Stomach (tissue), 9 donors: ENCODE data around the gene SGIP1. TPM values are rescaled to one million over a fixed set of nuclear protein-coding genes. Genes with fewer than 3 reads are reported as not detected.
"Not testable (repeated sequence)": the region's sequence is repeated elsewhere in the genome, so short reads cannot be mapped to it uniquely, and the experiment has no call there.

Source experiments
- DNase-seq, 2 donors: peaks; one replicate each; pipeline versions ENCODE4 v3.0.0 to v3.0.0-alpha.2; 2013 to 2019
- H3K27ac ChIP-seq, 5 donors: fragments of 200-600 bp in 4 of 5; sonication (generic) in 4 of 5; one replicate each; pipeline ENCODE4 v1.5.1; 2013 to 2019; ENCODE audit warnings: mild to moderate bottlenecking in 1 of 5, moderate library complexity in 1 of 5
- H3K27me3 ChIP-seq, 3 donors: fragments of 200-600 bp; sonication (generic); one replicate each; pipeline ENCODE4 v1.5.1; 2017 to 2019; ENCODE audit warnings: mixed run types in 1 of 3
- H3K36me3 ChIP-seq, 4 donors: fragments of 200-600 bp; sonication (generic); 1 replicate in 3 of 4; 2 replicates in 1 of 4; pipeline ENCODE4 v1.5.1; 2016 to 2019
- H3K4me1 ChIP-seq, 4 donors: fragments of 200-600 bp; sonication (generic); one replicate each; pipeline ENCODE4 v1.5.1; 2016 to 2019
- H3K4me3 ChIP-seq, 4 donors: fragments of 200-600 bp; sonication (generic) in 3 of 4; one replicate each; pipeline ENCODE4 v1.5.1; 2016 to 2019; ENCODE audit warnings: mild to moderate bottlenecking in 1 of 4
- H3K9me3 ChIP-seq, 4 donors: fragments of 200-600 bp; sonication (generic); one replicate each; pipeline ENCODE4 v1.5.1; 2016 to 2019
- CTCF ChIP-seq, 7 experiments: fragments of 450-650 bp in 4 of 7; fragments of 200-600 bp in 3 of 7; sonication (generic) in 3 of 7; IDR thresholded peaks; one replicate each; pipeline ENCODE4 v1.5.1; 2016 to 2019; ENCODE audit warnings: antibody characterized with exemption in 7 of 7, control low read depth in 2 of 7, mild to moderate bottlenecking in 1 of 7
- EP300 ChIP-seq: sonication (generic); formaldehyde crosslinking; IDR thresholded peaks from one replicate; pipeline ENCODE4 v1.6.1; 2017; ENCODE audit warnings: antibody characterized with exemption
- POLR2A ChIP-seq, 4 donors: fragments of 450-650 bp; IDR thresholded peaks; one replicate each; pipeline ENCODE4 v1.6.1; 2016; ENCODE audit warnings: antibody characterized with exemption in 4 of 4, control low read depth in 2 of 4, mild to moderate bottlenecking in 1 of 4, moderate library complexity in 1 of 4
- POLR2AphosphoS5 ChIP-seq, 3 donors: sonication (generic); formaldehyde crosslinking; IDR thresholded peaks; one replicate each; pipeline ENCODE4 v1.6.1; 2016; ENCODE audit warnings: antibody characterized with exemption in 3 of 3
- WGBS, 5 donors: extraction: QIAGEN DNeasy Blood & Tissue Kit in 3 of 5; methylation state at CpG; one replicate each; pipeline versions ENCODE4 v1.1.5 to v1.1.7; 2013 to 2018; 5-methylcytosine and 5-hydroxymethylcytosine counted together
- intact Hi-C: fragments of 100-400 bp; cut with DNase I; formaldehyde crosslinking; loops from one replicate; pipeline ENCODE4 v1.15.1; 2023; ENCODE audit warnings: low total_unique reads
- polyA plus RNA-seq, 3 donors: library from polyadenylated mRNA; stranded (reverse); fragments of 200-250 nt; gene quantifications; one replicate each; pipeline ENCODE4 v1.2.3, GENCODE V29; 2013
- total RNA-seq, 5 donors: library from RNA; depleted of rRNA; stranded (reverse); fragments of >200 nt; gene quantifications; one replicate each; pipeline versions ENCODE4 v1.1.0 to v1.2.3, GENCODE V29; 2014 to 2016
- donor health status: healthy with polysubstance abuse.
- donor health status: Bipolar disorder and iron deficiency.
- donor health status: healthy.

SGIP1 gene
- total and polyA plus RNA-seq, 8 donors = 1.2 to 44.9 (median 3.0) TPM; not detected in 1

- TF ChIP-seq POLR2AphosphoS5 (IDR thresholded peaks at IDR 0.05) = no peak
- TF ChIP-seq EP300 = no peak
- TF ChIP-seq CTCF (IDR thresholded peaks at IDR 0.05) = no peak
- no peak for TF ChIP-seq POLR2A (IDR thresholded peaks at IDR 0.05)
- H3K27ac ChIP-seq = no peak overlapping the region
- H3K36me3 ChIP-seq = no peaks in the 10 kb centered on the region
- no peaks in the 10 kb centered on the region for H3K27me3 ChIP-seq
- intact Hi-C loops = no loop called here
- no peak overlapping the region for H3K4me3 ChIP-seq
- no peaks in the 10 kb centered on the region for H3K9me3 ChIP-seq
- DNase-seq = no peak
- H3K4me1 ChIP-seq = peaks cover 0 to 10% (median 0%) of the 10 kb centered on the region in 4 donors
- 0 to 32% (median 5%) methylated on average over 1 of the region's 1 CpG for WGBS, 5 donors
These were observed 198.6 kb downstream of the SGIP1 start for GRCh38 chr1:66732407-66733166.

GRCh38 chr1:66733348-66734017 is 199.5 kb downstream of the SGIP1 start:
- 36 to 51% (median 43%) methylated on average over 7 of the region's 7 CpGs for WGBS, 5 donors

GRCh38 chr1:66734531-66734930 is 200.6 kb downstream of the SGIP1 start:
- H3K27me3 ChIP-seq, H3K9me3 ChIP-seq, intact Hi-C loops, H3K36me3 ChIP-seq, DNase-seq, H3K4me3 ChIP-seq, H3K27ac ChIP-seq, H3K4me1 ChIP-seq: not testable (repeated sequence)
- 59 to 66% (median 62%) methylated on average over 6 of the region's 6 CpGs for WGBS, 5 donors

More at GRCh38 chr1:66733348-66734017, 199.5 kb downstream of the SGIP1 start:
- H3K9me3 ChIP-seq = no peaks in the 10 kb centered on the region
- intact Hi-C loops = no loop called here
- H3K27ac ChIP-seq = no peak overlapping the region
- no peak for DNase-seq
- H3K36me3 ChIP-seq = no peaks in the 10 kb centered on the region
- no peak for TF ChIP-seq CTCF (IDR thresholded peaks at IDR 0.05)
- no peak for TF ChIP-seq EP300
- no peak for TF ChIP-seq POLR2AphosphoS5 (IDR thresholded peaks at IDR 0.05)
- no peak for TF ChIP-seq POLR2A (IDR thresholded peaks at IDR 0.05)
- H3K4me3 ChIP-seq = no peak overlapping the region
- no peaks in the 10 kb centered on the region for H3K27me3 ChIP-seq
- H3K4me1 ChIP-seq = peaks cover 0 to 10% (median 0%) of the 10 kb centered on the region in 4 donors

- Histone ChIP-seq H3K9me3 (no peaks in the 10 kb centered on the region), H3K36me3 (no peaks in the 10 kb centered on the region), H3K4me3 (no peak overlapping the region), H3K27ac (no peak overlapping the region), H3K27me3 (no peaks in the 10 kb centered on the region), H3K4me1 (peaks cover 0 to 9% (median 0%) of the 10 kb centered on the region in 4 donors)
- DNase-seq = no peak
- intact Hi-C loops = no loop called here
- TF ChIP-seq POLR2A (IDR thresholded peaks at IDR 0.05) (no peak), POLR2AphosphoS5 (IDR thresholded peaks at IDR 0.05) (no peak)
- 73 to 87% (median 76%) methylated on average over 2 of the region's 2 CpGs for WGBS, 5 donors
These were observed 203.9 kb downstream of the SGIP1 start for GRCh38 chr1:66737836-66738235.

GRCh38 chr1:66739401-66740157 is 205.6 kb downstream of the SGIP1 start:
- Histone ChIP-seq H3K27ac (no peak overlapping the region), H3K4me3 (no peak overlapping the region), H3K4me1 (no peaks in the 10 kb centered on the region), H3K9me3 (no peaks in the 10 kb centered on the region), H3K36me3 (no peaks in the 10 kb centered on the region), H3K27me3 (no peaks in the 10 kb centered on the region)
- TF ChIP-seq EP300 (no peak), POLR2AphosphoS5 (IDR thresholded peaks at IDR 0.05) (no peak), POLR2A (IDR thresholded peaks at IDR 0.05) (no peak), CTCF (IDR thresholded peaks at IDR 0.05) (no peak)
- DNase-seq = no peak
- intact Hi-C loops = no loop called here
- 70 to 79% (median 74%) methylated on average over 9 of the region's 9 CpGs for WGBS, 5 donors
